Activated CD8-positive, alpha-beta T cell treated with anti-CD3 and anti-CD28 coated beads for 36 hours (primary cell): ENCODE data around the gene ASMTL. TPM values are rescaled to one million over a fixed set of nuclear protein-coding genes. Genes with fewer than 3 reads are reported as not detected.
A peak's percentile ranks its signal among the peaks of the same experiment; 100 is the strongest.

Experiments
- ATAC-seq: fragments of 200-7000 bp; cut with Tn5 transposase; one replicate; pipeline ENCODE4 v1.10.0; 2021; ENCODE audit warnings: mild to moderate bottlenecking, moderate library complexity
- CTCF ChIA-PET: fragments of 350-600 bp; sonication (Branson Sonifier 250); formaldehyde crosslinking; loops from one replicate; lab custom pipeline; 2021; ENCODE audit warnings: antibody characterized with exemption; lab: Charles Lee
- POLR2A ChIA-PET: fragments of 350-600 bp; sonication (Branson Sonifier 250); formaldehyde crosslinking; loops from one replicate; lab custom pipeline; 2021; ENCODE audit warnings: antibody characterized with exemption; lab: Charles Lee
- DNase-seq: peaks from one replicate; pipeline ENCODE4 v3.0.0-alpha.2; 2020
- H3K27ac Mint-ChIP-seq: one replicate; pipeline ENCODE4 v1.8.0; 2021; ENCODE audit warnings: mild to moderate bottlenecking, mixed read lengths
- H3K27me3 Mint-ChIP-seq: one replicate; pipeline ENCODE4 v1.8.0; 2021; ENCODE audit warnings: mixed read lengths
- H3K36me3 Mint-ChIP-seq: one replicate; pipeline ENCODE4 v1.8.0; 2021; ENCODE audit warnings: low read depth, mixed read lengths
- H3K4me1 Mint-ChIP-seq: one replicate; pipeline ENCODE4 v1.8.0; 2021; ENCODE audit warnings: low read depth, mixed read lengths
- H3K4me3 Mint-ChIP-seq: one replicate; pipeline ENCODE4 v1.8.0; 2021; ENCODE audit warnings: mild to moderate bottlenecking, moderate library complexity, mixed read lengths
- H3K9me3 Mint-ChIP-seq: one replicate; pipeline ENCODE4 v1.8.0; 2021; ENCODE audit warnings: mixed read lengths
- intact Hi-C: fragments of 100-400 bp; cut with micrococcal nuclease; formaldehyde crosslinking; loops from one replicate; pipeline ENCODE4 v1.10.0; 2022
- total RNA-seq, 2 experiments: library from RNA; stranded (reverse); gene quantifications; one replicate each; pipeline ENCODE4 v1.2.3, GENCODE V29; 2021
- TF ChIP-seq, protein P1 (sequence below): fragments of 200-600 bp; IDR thresholded peaks from one replicate; pipeline ENCODE4 v1.8.0; 2022; ENCODE audit warnings: antibody characterized with exemption, mild to moderate bottlenecking

Gene ASMTL
- total RNA-seq, 2 experiments from 2014 or later: 55.8 to 57.2 TPM

DNA sequence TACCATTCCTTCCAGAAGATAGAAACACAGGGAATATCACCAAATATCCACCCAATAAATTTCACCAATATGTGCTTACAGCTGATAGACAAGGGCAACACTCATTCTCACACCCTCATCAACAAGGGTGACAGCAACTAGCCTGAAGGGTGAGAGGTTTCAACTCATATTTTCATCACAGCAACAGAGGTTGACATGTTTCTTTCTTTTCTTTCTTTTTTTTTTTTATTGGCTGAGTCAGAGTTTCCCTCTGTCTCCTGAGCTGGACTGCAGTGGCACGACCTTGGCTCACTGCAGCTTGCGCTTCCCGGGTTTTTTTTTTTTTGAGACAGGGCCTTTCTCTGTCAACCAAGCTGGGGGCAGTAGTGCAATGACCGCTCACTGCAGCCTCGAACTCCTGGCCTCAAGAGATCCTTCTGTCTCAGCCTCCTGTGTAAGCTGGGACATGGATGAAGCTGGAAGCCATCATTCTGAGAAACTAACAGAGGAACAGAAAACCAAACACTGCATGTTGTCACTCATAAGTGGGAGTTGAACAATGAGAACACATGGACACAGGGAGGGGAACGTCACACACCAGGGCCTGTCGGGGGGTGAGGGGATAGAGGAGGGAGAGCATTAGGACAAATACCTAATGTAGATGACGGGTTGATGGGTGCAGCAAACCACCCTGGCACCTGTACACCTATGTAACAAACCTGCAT is 27.5 kb upstream of the ASMTL start:
- Mint-ChIP-seq H3K27me3 (no peaks in the 10 kb centered on the region), H3K9me3 (peaks cover 11% of the 10 kb centered on the region), H3K27ac (peak overlapping the region; percentile 99), H3K4me1 (peaks cover 75% of the 10 kb centered on the region), H3K4me3 (peak overlapping the region; percentile 39), H3K36me3 (peaks cover 48% of the 10 kb centered on the region)
- intact Hi-C loops: no loop called here
- ATAC-seq: peak; percentile 6
- ChIA-PET CTCF (no interaction called here), POLR2A (no interaction called here)
- TF ChIP-seq, protein P1, sequence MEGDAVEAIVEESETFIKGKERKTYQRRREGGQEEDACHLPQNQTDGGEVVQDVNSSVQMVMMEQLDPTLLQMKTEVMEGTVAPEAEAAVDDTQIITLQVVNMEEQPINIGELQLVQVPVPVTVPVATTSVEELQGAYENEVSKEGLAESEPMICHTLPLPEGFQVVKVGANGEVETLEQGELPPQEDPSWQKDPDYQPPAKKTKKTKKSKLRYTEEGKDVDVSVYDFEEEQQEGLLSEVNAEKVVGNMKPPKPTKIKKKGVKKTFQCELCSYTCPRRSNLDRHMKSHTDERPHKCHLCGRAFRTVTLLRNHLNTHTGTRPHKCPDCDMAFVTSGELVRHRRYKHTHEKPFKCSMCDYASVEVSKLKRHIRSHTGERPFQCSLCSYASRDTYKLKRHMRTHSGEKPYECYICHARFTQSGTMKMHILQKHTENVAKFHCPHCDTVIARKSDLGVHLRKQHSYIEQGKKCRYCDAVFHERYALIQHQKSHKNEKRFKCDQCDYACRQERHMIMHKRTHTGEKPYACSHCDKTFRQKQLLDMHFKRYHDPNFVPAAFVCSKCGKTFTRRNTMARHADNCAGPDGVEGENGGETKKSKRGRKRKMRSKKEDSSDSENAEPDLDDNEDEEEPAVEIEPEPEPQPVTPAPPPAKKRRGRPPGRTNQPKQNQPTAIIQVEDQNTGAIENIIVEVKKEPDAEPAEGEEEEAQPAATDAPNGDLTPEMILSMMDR: no peak
- no peak for DNase-seq

DNA sequence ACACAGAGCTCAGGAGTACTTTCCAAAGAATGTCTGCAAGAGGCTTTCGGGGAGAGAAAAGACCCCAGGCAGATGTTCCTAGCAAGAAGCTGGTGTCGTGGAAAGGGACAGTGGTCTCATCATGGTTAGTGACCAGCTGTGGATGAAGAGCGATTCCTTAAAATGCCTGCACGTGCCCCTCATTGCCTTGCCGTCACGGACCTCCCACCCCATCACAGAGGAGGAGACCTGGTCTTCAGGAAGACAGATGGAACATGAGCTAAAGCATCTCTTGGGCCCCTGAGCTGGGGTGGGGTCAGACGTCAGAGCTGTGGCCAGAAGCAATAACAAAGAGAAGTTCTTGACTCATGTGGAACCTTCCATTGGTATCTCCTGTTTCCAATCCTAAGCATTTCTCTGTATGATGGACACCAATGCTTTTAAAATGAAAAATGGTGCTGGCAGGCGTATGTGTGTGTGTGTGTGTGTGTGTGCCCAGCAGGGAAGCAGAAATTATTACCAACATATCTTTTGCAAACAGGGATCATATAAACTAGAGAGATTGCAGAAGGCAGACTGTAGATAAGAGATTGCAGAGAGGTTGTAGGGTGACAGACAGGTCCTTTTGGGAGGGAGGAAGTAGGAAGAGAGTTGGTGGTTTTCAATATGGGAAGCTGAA is 25.2 kb upstream of the ASMTL start:
- TF ChIP-seq, protein P1: no peak
- DNase-seq: no peak

DNA sequence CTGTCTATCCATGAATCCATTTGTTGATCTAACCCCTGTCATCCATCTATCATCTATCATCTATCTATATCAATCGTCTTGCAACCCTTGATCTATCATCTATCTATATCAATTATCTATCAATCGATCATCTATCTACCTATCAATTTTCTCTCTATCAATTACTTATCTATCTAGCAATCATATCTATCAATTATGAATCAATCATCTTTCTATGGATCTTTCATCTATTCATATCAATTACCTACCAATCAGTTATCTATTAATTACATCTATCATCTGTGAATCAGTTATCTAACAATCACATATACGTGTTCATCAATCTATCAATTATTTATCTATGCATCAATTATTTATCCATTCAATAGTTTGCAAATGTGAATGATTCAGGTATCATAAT is 24.5 kb upstream of the ASMTL start:
- H3K36me3 Mint-ChIP-seq: peaks cover 61% of the 10 kb centered on the region
- intact Hi-C loops: no loop called here
- DNase-seq: no peak
- peak overlapping the region; percentile 73 for H3K27ac Mint-ChIP-seq
- H3K27me3 Mint-ChIP-seq: no peaks in the 10 kb centered on the region
- TF ChIP-seq, protein P1: no peak
- H3K9me3 Mint-ChIP-seq: peaks cover 23% of the 10 kb centered on the region
- ChIA-PET POLR2A (no interaction called here), CTCF (no interaction called here)
- H3K4me3 Mint-ChIP-seq: no peak overlapping the region
- H3K4me1 Mint-ChIP-seq: peaks cover 77% of the 10 kb centered on the region
- ATAC-seq: no peak

More for the DNA sequence above, 25.2 kb upstream of the ASMTL start:
- no peaks in the 10 kb centered on the region for H3K27me3 Mint-ChIP-seq
- intact Hi-C loops: no loop called here
- peaks cover 60% of the 10 kb centered on the region for H3K36me3 Mint-ChIP-seq
- H3K27ac Mint-ChIP-seq: peak overlapping the region; percentile 73
- ATAC-seq: no peak
- CTCF ChIA-PET: no interaction called here
- peaks cover 77% of the 10 kb centered on the region for H3K4me1 Mint-ChIP-seq
- POLR2A ChIA-PET: no interaction called here
- peaks cover 22% of the 10 kb centered on the region for H3K9me3 Mint-ChIP-seq
- H3K4me3 Mint-ChIP-seq: no peak overlapping the region

DNA sequence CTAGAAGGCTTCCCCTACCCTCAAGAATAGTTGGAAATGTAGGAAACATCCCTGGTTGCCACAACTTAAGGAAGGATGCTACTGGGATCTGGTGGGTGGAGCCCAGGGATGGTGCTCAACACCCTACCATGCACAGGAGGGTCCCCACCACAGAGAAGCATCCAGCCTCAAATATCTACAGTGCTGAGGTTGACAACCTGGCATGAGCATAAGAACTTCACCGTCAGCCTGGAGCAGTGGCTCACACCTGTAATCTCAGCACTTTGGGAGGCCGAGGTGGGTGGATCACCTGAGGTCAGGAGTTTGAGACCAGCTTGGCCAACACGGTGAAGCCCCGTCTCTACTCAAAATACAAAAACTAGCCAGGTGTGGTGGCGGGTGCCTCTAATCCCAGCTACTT is 24.0 kb upstream of the ASMTL start:
- CTCF ChIA-PET: no interaction called here
- Mint-ChIP-seq H3K9me3 (peaks cover 25% of the 10 kb centered on the region), H3K4me1 (peaks cover 77% of the 10 kb centered on the region), H3K27ac (no peak overlapping the region), H3K27me3 (no peaks in the 10 kb centered on the region), H3K4me3 (no peak overlapping the region), H3K36me3 (peaks cover 67% of the 10 kb centered on the region)
- ATAC-seq (no peak), DNase-seq (no peak)
- TF ChIP-seq, protein P1: no peak
- POLR2A ChIA-PET: no interaction called here
- intact Hi-C loops: no loop called here

DNA sequence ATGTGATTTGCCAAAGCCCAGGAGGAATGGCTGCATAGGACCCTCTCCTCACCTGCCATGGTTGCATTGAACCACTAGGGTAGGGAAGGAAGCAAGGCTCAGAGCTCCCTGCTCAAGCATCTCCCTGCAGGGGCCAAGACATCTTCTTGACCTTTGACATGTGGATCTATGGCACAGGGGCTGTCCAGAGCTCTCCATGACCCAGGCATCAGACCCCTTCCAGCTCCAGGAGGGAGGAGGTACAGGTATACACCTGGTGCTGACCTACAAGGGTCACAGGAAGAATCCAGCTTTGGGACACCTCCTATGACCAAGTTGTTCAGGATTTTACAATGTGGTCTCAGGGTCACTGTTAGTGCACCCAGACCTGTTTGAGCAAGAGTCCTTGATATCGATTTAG is 23.2 kb upstream of the ASMTL start:
- intact Hi-C loops: no loop called here
- ChIA-PET CTCF (no interaction called here), POLR2A (no interaction called here)
- Mint-ChIP-seq H3K27me3 (no peaks in the 10 kb centered on the region), H3K9me3 (peaks cover 25% of the 10 kb centered on the region), H3K27ac (peak overlapping the region; percentile 26), H3K36me3 (peaks cover 68% of the 10 kb centered on the region), H3K4me3 (no peak overlapping the region), H3K4me1 (peaks cover 77% of the 10 kb centered on the region)
- ATAC-seq: no peak
- no peak for DNase-seq
- TF ChIP-seq, protein P1: no peak
